ENCODE results near the gene CDH20.

Gene CDH20

GRCh38 chr18:61333271-61333745 is at the start of gene CDH20:
Gene CDH20 (plus strand): TSS chr18:61333430.
- no peak for DNase-seq

- DNase-seq, result no peak
These were observed 49.2 kb upstream of the CDH20 start for GRCh38 chr18:61284039-61284438.

DNA sequence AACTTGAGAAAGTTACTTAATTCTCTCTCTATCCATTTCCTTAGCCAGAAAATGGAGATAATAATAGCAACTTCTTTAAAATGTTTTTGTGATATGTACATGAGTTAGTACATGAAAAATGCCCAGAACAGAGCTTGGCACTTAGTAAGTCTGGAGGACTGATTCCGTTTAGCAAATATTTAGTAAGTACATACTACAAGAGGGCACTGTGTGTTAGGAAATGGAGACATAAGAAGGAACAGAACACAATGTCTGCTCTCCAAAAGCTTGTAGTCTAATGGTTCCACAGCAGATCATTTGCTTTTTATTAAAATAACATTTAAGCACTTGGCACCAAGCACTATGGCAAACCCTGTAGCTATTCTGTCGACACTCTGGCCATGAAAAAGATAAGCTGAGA is 47.5 kb upstream of the CDH20 start:
- no peak for DNase-seq

DNA sequence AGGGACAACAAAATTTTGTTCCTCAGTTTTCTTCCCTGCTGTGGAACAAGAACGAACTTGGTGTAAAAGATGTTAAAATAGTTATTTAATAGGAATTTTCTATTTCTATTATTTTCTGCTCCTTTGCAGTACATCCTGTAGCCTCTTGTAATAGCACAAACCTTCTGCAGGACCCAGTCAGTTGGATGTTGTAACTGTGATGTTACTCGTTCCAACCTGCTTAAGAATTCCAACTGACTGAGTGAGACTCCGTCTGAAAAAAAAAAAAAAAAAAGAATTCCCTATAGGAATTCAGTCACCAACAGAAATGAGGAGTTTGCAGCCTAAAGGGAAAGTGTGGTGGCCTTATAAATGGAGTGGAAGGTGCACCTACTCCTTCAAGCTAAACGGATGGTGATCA is 46.4 kb upstream of the CDH20 start:
- no peak for DNase-seq

GRCh38 chr18:61290616-61291015 is 42.6 kb upstream of the CDH20 start:
- no peak for DNase-seq

DNA sequence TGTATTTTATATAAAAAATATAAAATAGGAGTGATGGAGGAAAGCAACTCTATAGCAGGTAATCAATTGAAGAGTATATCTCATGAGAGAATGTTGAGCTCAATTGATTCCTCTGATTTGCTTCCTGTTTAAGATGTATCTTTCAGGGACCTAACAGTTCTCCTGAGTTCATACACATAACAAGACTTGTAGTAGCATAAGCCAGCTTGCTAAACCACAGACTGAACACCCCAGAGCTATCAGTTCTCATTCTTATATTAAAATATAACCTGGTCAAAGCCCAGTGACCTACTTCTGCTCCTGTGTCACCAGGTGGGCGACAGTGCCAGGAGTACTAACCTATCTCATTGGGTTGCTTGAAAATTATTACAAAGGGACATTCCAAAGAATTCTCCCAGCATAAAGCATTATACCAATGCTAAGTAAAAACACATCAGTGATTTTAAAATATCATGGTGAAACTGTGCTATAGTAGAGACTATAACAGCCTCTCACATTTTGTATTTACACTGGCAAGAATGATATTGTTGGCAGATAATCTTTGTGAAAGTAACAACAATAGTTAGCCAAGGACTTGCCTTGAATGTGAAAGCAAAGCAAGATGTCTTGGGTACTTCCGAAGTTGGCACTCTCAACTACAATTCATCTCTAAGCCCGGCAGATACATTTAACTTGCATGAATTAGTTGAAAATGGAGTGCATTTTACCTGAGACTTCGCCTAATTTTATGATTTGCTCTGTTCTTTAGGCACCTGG is 40.8 kb upstream of the CDH20 start:
- DNase-seq, result no peak

DNA sequence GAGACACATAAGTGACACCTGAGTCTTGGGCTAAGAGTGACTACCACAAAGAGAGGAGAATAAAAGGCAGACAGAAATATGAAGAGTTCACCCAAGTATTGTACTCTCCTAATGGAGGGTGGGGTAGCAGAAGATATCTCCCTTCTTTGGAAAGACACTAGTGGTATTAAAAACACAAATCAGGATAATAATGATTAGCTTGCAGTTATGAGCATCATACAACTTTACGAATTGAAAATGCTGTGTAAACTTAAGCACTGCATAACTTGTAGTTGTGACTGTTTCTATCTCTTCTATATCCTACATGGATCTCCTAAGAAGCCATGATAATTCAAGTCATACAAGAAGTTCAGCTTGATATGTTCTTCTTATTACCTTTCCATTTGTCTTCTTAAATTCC is 38.1 kb upstream of the CDH20 start:
- DNase-seq, result no peak

DNA sequence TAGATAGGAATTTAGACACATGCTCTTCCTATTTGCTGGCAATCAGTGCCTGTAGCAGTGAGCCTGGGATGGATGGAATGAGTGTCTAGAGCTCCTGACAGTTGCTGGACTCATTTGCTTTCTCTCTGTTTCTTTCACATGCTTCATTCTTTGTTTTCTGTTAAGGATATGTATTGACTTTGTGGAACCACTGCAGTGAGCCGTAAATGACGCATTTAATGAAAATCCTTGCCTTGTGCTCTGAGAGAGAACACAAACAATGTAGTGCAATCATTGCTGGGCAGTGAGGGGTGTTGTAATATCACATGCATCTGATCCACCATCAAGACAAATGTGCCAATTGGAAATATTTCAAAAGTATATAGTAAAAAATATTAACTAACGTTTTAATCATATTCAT is 25.2 kb upstream of the CDH20 start:
- no peak for DNase-seq

- no peak for DNase-seq
These were observed 24.3 kb upstream of the CDH20 start for GRCh38 chr18:61308795-61309393.

DNA sequence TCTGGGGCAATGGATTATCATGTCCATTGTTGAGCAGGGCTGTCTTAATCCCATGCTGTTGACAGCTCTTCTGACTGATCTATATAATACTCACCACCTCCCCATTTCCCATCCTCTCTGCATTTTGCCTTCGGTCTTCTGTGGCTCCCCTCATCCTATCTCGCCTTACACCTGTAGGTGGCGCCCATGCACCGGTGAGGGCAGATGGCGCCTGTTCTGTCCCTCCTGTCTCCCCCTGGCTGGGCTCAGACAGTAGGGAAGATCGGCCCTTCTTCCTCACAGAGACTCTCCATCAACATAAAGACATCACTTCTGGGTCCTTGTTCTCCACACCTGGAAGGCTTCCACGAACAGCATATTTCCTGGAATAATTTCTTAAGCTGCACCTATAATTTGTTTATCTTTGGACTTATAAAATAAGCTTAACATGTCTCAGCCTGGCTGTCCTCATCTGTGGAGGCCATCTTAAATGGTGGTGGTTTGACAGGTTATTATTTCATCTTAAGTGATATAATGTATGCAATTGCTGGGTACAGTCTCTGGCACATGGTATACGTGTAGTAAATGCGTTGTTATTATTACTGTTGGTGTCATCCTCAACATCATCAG is 10.9 kb upstream of the CDH20 start:
- DNase-seq, result peak; percentile 26

DNA sequence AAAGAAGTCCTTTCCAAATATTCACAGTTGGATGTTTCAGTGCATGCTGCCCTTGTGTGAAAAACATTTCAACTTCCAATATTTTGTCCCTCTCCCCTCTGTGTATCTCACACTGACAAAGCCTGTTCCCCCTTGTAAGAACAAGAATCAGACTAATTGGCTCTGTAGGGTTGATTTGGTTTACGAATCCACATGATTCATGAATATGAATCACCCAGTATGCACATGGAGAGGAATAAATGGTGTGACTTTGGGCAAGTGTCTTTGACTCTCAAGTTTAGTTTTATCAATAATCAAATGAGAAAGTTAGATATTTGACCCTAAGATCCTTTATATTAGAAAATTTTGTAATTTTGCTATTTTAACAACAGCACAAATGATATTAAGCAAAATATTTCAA is 9.3 kb upstream of the CDH20 start:
- no peak for DNase-seq

- no peak for DNase-seq
These were observed 6.8 kb upstream of the CDH20 start for GRCh38 chr18:61326407-61326806.

DNA sequence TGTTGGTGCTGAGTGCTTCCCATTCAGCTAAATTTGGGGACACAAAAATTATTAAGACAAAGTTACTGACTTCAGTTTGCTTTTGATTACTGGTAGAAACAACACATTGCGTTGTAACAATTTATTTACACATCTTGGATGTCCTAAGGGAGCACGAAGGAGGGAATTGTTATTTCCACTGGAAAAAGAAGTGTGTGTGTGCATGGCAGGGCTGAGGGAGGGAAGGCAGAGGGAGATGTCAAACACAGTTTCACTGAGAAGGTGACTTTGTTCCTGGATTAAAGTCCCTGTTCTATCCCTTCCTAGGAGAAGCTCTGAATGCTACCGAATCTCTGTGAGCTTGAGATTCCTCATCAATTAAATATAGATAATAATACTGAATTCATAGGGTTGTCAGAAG is 3.8 kb upstream of the CDH20 start:
- DNase-seq, result no peak

DNA sequence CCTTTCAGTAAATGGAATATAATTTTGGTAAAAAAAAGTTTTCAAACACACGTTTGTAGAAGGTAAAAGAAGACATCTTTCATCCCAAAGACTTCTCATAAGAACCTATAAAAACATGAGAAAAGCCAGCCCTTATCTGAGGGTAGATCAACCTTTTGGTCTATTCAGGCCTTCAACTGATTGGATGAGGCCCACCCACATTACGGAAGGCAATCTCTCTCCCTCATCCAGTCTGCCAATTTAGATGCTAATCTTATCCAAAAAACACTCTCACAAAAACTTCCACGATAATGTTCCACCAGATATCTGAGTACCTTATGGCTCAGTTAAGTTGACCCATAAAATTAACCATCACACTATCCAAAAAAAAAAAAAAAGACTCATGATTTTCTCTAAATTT is 2.2 kb upstream of the CDH20 start:
- DNase-seq, result no peak

DNA sequence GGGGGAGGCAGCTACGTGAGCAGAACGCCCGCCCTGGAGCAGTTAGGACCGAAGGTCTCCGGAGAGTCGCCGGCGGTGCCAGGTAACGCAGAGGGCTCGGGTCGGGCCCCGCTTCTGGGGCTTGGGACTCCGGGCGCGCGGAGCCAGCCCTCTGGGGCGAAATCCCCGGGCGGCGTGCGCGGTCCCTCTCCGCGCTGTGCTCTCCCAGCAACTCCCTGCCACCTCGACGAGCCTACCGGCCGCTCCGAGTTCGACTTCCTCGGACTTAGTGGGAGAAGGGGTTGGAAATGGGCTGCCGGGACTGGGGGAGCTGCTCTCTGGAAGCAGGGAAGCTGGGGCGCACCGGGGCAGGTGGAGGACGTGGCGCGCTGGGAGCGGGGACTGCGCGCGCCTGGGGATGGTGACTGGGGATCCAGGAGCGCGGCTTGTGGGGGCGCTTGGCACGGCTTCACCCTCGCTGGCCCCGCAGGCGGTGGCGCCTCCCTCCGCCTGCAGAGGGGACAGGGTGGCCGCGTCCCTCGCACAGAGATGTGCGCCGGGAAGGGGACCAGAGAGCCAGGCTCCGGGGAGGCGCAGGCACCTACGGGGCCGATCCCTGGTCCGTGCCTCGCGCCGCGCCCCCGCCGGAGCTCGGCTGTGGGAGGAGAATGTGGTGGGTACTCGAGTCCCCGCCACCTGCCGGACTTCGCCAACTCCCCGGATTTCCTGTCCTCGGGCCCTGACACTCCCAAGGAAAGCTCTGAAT is 688 bp downstream of the CDH20 start:
- no peak for DNase-seq

GRCh38 chr18:61334491-61334850 is 1.2 kb downstream of the CDH20 start:
- no peak for DNase-seq

GRCh38 chr18:61334951-61335683 is 1.9 kb downstream of the CDH20 start:
- no peak for DNase-seq

GRCh38 chr18:61335684-61336555 is 2.7 kb downstream of the CDH20 start:
- no peak for DNase-seq

GRCh38 chr18:61336766-61337165 is 3.5 kb downstream of the CDH20 start:
- DNase-seq, result no peak

GRCh38 chr18:61337527-61337926 is 4.3 kb downstream of the CDH20 start:
- DNase-seq, result no peak

- no peak for DNase-seq
These were observed 6.9 kb downstream of the CDH20 start for GRCh38 chr18:61340148-61340547.

DNA sequence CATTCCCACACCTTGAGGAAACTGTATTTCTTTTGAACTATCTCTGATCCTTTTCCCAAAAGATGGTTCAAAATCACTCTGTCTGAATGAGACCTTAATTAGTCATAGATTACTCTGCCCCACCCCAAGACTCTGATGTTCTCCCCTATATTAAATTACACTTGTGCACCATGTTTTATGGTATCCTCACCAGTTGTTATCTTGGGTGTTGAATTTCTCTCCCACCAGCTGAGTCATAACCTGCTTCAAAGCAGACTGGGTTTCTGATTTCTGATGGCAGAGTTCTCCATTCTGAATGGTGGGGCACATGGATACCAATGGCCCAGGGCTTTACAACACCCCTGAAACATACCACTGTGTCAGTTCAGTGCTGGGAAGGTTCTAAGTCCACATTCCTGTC is 15.0 kb downstream of the CDH20 start:
- DNase-seq, result no peak
